PC-3 (cell line): ENCODE results near the gene ZBTB7B.

Experiments used
- CTCF ChIP-seq: fragments of 300-600 bp; sonication (generic); conservative IDR thresholded peaks from 2 replicates; pipeline ENCODE4 v1.5.1; 2017; ENCODE audit warnings: antibody characterized with exemption, low read depth, mild to moderate bottlenecking, low read length
- EZH2 ChIP-seq: fragments of 300-600 bp; sonication (generic); IDR thresholded peaks from one replicate; pipeline ENCODE4 v1.6.1; 2017; ENCODE audit warnings: antibody characterized with exemption, mild to moderate bottlenecking, low read length; ENCODE audit not compliant: unreplicated experiment
- EZH2phosphoT487 ChIP-seq: fragments of 300-600 bp; sonication (generic); IDR thresholded peaks from 2 replicates; pipeline ENCODE4 v1.6.1; 2018; ENCODE audit warnings: mild to moderate bottlenecking, antibody characterized with exemption, low read length, borderline replicate concordance

DNA sequence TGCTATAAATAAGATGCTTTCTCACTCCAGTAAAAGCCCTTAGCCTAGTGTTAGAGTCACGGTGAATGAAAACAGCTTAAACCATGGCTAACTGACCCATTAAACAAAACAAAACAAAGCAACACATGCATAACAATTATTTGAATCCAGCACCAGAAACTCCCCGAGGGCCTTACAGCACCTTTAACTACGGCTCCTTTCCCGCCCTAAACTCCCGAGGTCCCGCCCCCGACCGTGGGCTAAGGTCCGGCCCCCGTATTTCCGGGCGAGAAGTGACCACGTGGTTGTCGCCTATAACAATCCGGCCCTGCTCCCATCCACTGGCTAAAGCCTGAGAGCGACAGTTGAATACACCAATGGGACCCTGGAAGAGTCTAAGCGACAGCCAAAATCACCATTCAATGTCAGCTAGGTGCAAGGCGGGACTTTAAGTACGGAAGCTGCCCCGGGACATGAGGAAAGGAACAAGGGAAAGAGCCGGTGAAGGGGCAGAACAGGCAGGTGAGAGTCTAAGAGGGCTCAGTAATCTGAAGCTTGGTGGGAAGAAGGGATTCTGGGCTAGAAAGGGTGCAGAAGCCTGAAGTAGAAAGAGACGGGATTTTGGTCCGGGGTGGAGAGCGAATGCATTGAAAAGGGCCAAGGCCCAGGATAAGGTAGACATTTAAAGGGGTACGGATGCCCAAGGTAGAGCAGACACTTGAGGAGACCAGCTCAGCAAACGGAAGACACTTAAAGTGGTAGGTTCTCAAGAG lies 19.5 kb upstream of the ZBTB7B start, which contains the start of gene FLAD1:
- no peak for TF ChIP-seq CTCF
- no peak for TF ChIP-seq EZH2
- TF ChIP-seq EZH2phosphoT487, result no peak
